Lung microvascular endothelial cell (primary cell): ENCODE data around the gene ISCU. TPM values are rescaled to one million over a fixed set of nuclear protein-coding genes. Genes with fewer than 3 reads are reported as not detected.
"Not testable (repeated sequence)": the region's sequence is repeated elsewhere in the genome, so short reads cannot be mapped to it uniquely, and the experiment has no call there.

ENCODE experiments used
- DNase-seq, 2 donors: peaks; one replicate each; pipeline versions ENCODE4 v3.0.0 to v3.0.0-alpha.2; 2010; ENCODE audit warnings: low read depth in 2 of 2
- total RNA-seq: library from RNA; depleted of rRNA; stranded (reverse); fragments of >200 nt; gene quantifications from 2 replicates; pipeline ENCODE4 v1.2.1, GENCODE V29; 2014

ISCU gene
- total RNA-seq, 1 donor from 2014 or later: 77.0 TPM

DNA sequence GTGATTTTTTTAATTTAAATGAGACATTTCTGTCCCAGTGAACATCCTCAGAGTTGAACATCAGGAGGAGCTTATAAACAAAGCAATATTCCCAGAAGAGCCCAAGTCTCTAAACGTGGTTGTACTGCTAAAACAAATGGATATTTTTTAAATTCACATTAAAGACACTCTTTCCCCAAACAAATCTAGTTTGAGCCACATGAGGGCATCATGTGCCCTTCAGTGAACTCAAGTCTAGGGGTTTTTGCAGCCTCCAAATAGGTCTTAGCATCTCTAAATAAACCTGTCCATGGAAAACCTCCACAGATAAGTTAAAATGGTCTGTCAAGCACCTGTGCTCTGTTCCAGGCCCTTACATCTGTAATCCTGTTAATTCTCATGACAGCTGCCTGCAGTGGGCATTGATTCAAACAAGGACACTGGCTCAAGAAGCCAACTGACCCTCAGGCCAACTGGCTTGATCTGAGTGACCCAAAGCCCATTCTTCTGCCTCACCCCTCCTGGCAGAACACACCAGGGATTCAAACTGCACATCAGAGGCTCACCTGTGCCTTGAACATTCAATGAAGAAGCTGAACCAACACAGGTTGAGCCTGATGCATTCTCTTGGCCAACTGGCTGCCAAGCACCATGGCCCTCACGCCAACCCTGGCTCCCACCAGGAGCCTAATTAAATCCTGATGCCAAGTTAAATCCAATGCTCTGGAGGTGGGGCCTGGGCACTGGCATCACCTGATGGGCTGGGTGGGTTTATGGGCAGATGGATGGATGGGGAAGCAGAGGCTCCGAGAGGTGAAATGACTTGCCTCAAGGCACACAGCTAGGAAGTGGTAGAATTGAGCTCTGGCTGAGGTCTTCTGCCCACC is 8.6 kb downstream of the ISCU start:
- peak; percentile 45 to 51 for DNase-seq

DNA sequence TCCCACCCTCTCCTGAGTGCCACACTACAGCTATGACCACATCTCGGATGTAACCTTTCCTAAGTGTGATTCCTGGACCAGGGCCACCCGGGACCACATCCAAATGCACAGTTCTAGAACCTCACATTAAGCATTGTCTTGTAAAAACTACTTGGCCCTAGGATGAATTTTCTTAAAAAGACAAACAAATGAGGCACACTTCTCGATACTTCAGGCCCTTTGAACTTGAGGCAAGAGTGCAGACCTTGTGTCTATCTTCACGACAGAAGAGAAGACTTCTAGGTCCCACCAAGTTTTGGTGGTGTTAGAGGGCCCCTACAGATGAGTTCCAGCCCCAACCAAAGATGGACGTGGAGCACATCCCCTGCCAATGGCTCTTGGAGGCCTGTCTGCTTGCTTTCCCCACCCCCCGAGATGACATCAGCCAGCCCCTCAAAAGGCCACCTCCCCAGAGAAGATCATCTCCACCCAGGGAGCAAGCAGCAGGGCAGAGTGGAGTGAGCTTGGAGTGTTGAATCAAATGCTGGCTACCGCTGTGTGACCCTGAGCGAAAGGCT is 9.3 kb downstream of the ISCU start:
- DNase-seq: no peak

DNA sequence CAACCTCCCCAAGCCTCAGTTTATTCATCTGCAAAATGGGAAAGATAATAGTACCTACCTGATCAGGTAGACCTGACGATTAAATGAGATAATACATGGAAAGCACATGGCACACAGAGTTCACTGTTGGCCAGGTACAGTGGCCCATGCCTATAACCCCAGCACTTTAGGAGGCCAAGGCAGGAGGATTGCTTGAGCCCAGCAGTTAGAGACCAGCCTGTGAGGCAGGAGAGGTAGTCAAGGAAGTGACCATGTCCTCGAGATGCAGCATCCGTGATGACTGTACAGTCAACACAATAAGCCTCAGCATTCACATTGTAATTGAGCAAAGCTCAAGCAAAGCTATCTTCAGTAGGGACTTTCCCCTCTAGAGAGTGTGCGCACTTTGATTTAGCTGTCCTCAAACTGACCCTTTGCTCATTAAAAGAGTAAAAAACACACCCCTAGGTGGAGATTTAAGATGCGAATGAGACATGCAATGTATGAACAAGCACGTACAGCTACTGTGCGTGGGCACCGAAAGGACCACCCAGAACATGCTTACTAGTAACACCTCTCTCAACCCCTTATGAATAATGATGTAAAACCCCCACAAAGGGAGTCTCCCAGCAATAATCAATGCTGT is 9.9 kb downstream of the ISCU start:
- peak in 1 of 2 donors; percentile 71 for DNase-seq

- DNase-seq: no peak
Observed at GRCh38 chr12:108573317-108573716, 10.9 kb downstream of the ISCU start.

GRCh38 chr12:108574276-108574675 is 11.9 kb downstream of the ISCU start:
- DNase-seq: not testable (repeated sequence)

DNA sequence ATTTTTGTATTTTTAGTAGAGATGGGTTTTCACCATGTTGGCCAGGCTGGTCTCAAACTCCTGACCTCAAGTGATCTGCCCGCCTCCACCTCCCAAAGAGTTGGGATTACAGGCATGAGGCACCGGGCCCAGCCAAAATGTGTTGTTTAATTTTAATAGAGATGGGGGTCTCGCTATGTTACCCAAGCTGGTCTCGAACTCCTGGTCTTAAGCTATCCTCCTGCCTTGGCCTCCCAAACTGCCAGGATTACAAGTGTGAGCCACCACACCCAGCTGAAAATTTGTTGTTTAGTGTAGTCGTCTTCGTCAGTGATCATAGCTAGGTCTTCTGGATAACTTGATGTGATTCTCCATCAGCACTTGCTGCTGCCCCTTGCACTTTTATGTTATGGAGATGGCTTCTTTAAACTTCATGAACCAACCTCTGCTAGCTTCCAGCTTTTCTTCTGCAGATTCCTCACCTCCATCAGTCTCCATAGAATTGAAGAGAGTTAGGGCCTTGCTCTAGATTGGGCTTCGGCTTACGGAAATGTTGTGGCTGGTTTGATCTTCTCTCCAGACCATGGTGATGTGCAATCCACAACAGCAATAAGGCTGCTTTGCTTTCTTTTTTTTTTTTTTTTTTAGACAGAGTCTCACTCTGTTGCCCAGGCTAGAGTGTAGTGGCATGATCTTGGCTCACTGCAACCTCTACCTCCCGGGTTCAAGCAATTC is 13.0 kb downstream of the ISCU start:
- no peak for DNase-seq

DNA sequence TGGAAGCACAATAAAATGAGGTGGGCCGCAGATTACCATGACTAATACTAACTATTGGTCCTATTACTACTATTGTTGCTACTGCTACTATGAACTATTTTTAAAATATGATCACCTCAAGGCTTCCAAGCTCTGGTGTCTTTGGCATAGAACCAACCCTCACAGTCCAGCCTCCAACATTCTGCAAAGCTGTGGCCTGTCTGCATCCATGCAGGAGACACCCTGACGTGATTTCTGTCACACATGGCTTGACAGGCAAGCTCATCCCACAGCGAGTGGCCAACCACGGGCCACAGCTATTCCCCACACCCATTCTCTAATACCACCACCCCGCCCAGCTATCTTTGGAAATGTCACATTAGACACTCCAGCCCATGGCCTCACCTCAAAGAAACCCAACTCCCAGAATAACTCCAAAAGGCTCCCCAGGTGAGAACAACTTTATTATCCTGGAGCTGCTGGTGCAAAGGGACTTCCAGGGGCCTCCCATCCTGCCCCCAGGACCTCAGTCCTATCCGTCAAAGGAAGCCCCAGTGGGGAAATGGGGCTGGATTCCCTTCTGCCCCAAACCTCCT is 14.4 kb downstream of the ISCU start:
- DNase-seq: no peak

DNA sequence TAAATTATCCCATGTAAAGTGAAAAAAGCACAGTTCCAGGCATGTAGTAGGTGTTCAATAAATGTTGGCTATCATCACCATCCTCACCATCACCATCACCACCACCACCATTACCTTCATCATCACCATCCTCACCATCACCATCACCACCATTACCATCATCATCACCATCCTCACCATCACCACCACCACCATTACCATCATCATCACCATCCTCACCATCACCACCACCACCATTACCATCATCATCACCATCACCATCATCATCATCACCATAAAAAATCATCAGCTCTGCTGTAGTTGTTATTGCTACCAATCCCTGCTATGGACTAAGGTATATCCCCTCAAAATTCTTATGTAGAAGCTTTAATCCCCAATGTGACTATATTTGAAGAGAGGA is 15.1 kb downstream of the ISCU start:
- DNase-seq: no peak

DNA sequence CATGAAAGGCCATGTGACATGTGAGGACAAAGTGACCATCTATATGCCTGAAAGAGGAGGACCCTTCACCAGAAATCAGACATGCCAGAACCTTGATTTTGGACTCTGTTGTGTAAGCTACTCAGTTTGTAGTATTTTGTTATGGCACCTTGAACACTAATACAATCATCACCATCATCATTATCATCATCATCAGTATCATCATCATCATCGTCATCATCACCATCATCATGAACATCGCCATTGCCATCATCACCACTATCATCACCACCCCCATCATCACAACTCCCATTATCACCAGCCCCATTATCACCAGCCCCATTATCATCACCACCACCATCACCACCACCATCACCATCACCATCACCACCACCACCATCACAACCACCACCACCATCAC is 15.9 kb downstream of the ISCU start:
- DNase-seq: no peak

GRCh38 chr12:108578813-108579212 is 16.4 kb downstream of the ISCU start:
- no peak for DNase-seq

- DNase-seq: no peak
Observed at GRCh38 chr12:108580531-108580930, 18.1 kb downstream of the ISCU start.

DNA sequence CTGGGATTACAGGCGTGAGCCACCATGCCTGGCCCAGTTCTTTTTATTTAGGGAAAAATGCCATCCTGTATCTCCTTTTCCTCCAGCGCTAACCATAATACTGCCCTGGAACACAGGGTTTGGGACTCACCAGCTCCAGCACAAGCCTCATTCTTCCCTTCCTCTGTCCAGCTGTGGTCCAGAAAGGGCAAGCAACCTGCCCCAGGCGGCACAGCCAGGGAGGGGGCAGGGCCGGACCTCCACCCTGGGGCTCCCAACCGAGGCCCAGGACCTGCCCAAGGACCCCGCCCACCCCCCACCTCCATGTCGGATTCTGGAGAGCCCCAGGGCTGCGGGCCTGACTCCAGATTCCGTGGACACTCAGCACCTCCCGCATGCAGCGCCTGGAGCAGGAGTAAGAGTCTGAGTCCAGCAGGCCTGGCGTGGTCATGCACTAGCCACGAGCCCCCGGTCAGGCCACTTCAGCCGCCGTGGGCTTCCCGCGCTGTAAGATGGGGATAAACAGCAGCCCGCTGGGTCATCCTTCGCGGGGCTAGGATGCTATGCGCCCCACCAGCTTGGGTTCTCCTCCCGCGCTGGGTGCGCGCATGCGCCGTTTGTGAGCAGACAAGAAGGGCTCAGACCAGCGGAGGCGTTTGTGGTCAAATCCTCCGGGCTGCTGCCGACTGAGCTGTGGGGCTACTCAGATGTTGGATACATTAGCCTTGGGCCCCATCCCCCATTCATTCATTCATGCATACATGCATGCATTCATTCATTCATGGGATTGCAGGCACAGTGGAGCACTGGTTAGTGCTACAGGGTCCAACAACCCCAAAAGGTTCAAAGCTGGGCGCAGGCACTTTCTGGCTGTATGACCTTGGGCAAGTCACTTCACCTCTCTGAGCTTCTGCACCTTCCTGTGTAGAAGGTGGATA is 19.2 kb downstream of the ISCU start:
- no peak for DNase-seq

DNA sequence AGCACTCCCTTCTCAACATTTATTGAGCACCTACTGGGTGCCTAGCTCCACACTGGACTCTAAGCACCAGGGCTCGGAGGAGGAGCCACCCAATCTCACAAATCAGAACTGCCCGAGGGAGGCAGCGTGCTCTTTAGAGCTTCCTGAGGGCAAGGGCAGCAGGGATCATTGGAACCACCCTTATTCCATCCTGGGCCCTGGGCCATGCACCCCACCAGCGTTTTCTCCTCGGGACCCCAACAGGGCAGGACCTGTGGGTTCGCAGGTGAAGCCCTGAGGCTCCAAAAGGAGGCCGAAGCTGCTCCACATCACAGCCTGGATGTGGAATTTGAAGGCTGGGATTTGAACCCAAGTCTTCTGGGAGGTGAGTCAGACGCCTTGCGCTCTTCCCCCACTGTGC is 20.1 kb downstream of the ISCU start:
- DNase-seq: no peak

- no peak for DNase-seq
Observed at GRCh38 chr12:108582978-108583770, 20.8 kb downstream of the ISCU start.

- DNase-seq: no peak
Observed at GRCh38 chr12:108583991-108584390, 21.6 kb downstream of the ISCU start.

DNA sequence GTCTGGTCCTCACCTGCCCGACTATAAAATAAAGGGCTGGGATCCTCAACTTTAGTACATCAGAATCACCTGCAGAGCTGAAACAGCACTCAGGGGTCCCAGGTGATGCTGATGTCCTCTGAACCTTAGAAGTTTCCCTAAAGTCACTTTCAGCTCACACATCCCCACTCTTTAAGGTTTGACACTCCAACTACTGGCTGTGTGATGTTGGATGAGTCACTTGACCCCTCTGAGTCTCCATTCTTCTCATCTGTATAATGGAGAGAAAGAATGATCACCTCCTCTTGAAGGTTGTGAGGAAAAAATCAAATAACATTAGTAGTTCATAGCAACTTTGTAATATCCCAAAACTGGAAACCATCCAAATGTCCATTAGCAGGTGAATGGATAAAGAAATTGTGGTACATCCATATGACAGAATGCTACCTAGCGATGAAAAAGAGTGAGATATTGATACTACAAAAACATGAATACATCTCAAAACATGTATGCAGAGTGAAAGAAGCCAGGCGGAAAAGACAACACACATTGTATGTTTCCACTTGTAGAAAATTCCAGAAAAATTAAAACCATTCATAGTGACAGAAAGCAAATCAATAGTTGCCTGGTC is 22.2 kb downstream of the ISCU start:
- DNase-seq: no peak

GRCh38 chr12:108585864-108586263 is 23.5 kb downstream of the ISCU start:
- no peak for DNase-seq

- no peak for DNase-seq
Observed at GRCh38 chr12:108586306-108586705, 23.9 kb downstream of the ISCU start.

DNA sequence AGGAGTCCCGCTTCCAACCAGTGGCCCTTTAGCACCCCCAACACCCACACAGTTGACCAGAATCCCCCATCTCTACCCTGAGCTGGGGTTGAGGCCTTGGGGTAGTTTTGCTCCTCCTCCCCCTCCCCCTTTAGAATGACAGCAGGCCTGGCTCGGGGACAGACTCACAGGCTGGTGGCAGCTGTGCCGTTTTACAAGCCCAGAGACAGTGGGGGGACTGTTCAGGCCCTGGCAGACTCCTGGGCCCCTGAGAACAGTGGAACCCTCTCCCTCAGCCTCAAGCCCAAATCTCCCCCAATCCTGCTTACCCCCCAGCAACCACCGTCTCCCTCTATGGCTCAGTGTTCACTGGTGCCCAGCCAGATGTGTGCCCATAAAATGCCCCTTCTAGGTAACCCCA is 25.4 kb downstream of the ISCU start:
- no peak for DNase-seq
